Activated CD4-positive, alpha-beta T cell treated with anti-CD3 and anti-CD28 coated beads for 1 hour (primary cell): ENCODE results near the gene GOLGA1.
"Not testable (repeated sequence)": the region's sequence is repeated elsewhere in the genome, so short reads cannot be mapped to it uniquely, and the experiment has no call there.

Experiments used
- DNase-seq: peaks from one replicate; pipeline ENCODE4 v3.0.0-alpha.2; 2020

The GOLGA1 gene

GRCh38 chr9:124940894-124941678 lies at the start of gene GOLGA1:
GOLGA1 (minus strand) TSS chr9:124941083; CDS start chr9:124938711, 2,372 bp downstream.
- DNase-seq = peak; percentile 89

- no peak for DNase-seq
Measured at GRCh38 chr9:124983698-124984097, 42.8 kb upstream of the GOLGA1 start.

GRCh38 chr9:124980431-124980830 lies 39.5 kb upstream of the GOLGA1 start:
- DNase-seq = no peak

GRCh38 chr9:124975131-124975530 lies 34.2 kb upstream of the GOLGA1 start:
- DNase-seq = no peak

GRCh38 chr9:124973807-124974206 lies 32.9 kb upstream of the GOLGA1 start:
- DNase-seq = no peak

GRCh38 chr9:124972241-124972770 lies 31.4 kb upstream of the GOLGA1 start:
- no peak for DNase-seq

- DNase-seq = no peak
Measured at GRCh38 chr9:124969401-124969800, 28.5 kb upstream of the GOLGA1 start.

- DNase-seq = no peak
Measured at GRCh38 chr9:124968238-124968637, 27.4 kb upstream of the GOLGA1 start.

GRCh38 chr9:124965775-124966568 lies 25.1 kb upstream of the GOLGA1 start:
- not testable (repeated sequence) for DNase-seq

- DNase-seq = no peak
Measured at GRCh38 chr9:124964604-124965003, 23.7 kb upstream of the GOLGA1 start.

- no peak for DNase-seq
Measured at GRCh38 chr9:124964056-124964455, 23.2 kb upstream of the GOLGA1 start.

- DNase-seq = no peak
Measured at GRCh38 chr9:124960409-124960752, 19.5 kb upstream of the GOLGA1 start.

GRCh38 chr9:124959671-124960408 lies 19.0 kb upstream of the GOLGA1 start:
- not testable (repeated sequence) for DNase-seq

- no peak for DNase-seq
Measured at GRCh38 chr9:124954255-124954654, 13.4 kb upstream of the GOLGA1 start.

- no peak for DNase-seq
Measured at GRCh38 chr9:124950050-124950718, 9.3 kb upstream of the GOLGA1 start.

- DNase-seq = no peak
Measured at GRCh38 chr9:124949387-124949786, 8.5 kb upstream of the GOLGA1 start.

- no peak for DNase-seq
Measured at GRCh38 chr9:124947727-124948391, 7.0 kb upstream of the GOLGA1 start.

GRCh38 chr9:124946167-124946566 lies 5.3 kb upstream of the GOLGA1 start:
- DNase-seq = no peak

GRCh38 chr9:124941679-124942561 lies 1.0 kb upstream of the GOLGA1 start:
- DNase-seq = peak; percentile 34

- no peak for DNase-seq
Measured at GRCh38 chr9:124940521-124940893, 376 bp downstream of the GOLGA1 start.

GRCh38 chr9:124939944-124940343 lies 939 bp downstream of the GOLGA1 start:
- no peak for DNase-seq
